B cell (primary cell): ENCODE measurements around the gene GLB1L. TPM values are rescaled to one million over a fixed set of nuclear protein-coding genes. Genes with fewer than 3 reads are reported as not detected.

ENCODE experiments used
- ATAC-seq: fragments of 200-7000 bp; cut with Tn5 transposase; one replicate; pipeline ENCODE4 v1.10.0; 2021; ENCODE audit warnings: low read depth, mild to moderate bottlenecking, moderate number of reproducible peaks, moderate library complexity
- CTCF ChIA-PET: fragments of 350-600 bp; sonication (Branson Sonifier 250); formaldehyde crosslinking; loops from one replicate; lab custom pipeline; 2021; ENCODE audit warnings: antibody characterized with exemption, inconsistent platforms; lab: Charles Lee
- POLR2A ChIA-PET: fragments of 350-600 bp; sonication (Branson Sonifier 250); formaldehyde crosslinking; loops from one replicate; lab custom pipeline; 2021; ENCODE audit warnings: antibody characterized with exemption; lab: Charles Lee
- DNase-seq: peaks from one replicate; pipeline ENCODE4 v3.0.0; 2013
- H2AFZ ChIP-seq: 2 replicates; pipeline ENCODE4 v1.6.1; 2012; ENCODE audit warnings: mild to moderate bottlenecking, low read depth, low read length; ENCODE audit not compliant: insufficient read depth, poor library complexity, severe bottlenecking
- H3K27ac ChIP-seq, 2 donors: 1 replicate in 1 of 2; 2 replicates in 1 of 2; pipeline ENCODE4 v1.5.1; 2012 to 2013; ENCODE audit warnings: low read length in 2 of 2, mild to moderate bottlenecking in 2 of 2, moderate library complexity in 1 of 2
- H3K27me3 ChIP-seq, 4 experiments: fragments of 200-600 bp in 1 of 4; sonication (generic) in 1 of 4; replicated peaks in 1 of 4; 1 replicate in 2 of 4; 2 replicates in 2 of 4; pipeline versions ENCODE4 v1.6.1 to v1.7.0; 2013 to 2016; ENCODE audit warnings: low read length in 3 of 4, mild to moderate bottlenecking in 2 of 4, mixed read lengths in 1 of 4, moderate library complexity in 1 of 4; ENCODE audit not compliant: insufficient read depth in 4 of 4, control insufficient read depth in 3 of 4; ENCODE audit errors: control extremely low read depth in 1 of 4
- H3K36me3 ChIP-seq, 2 experiments: replicated peaks in 1 of 2; 1 replicate in 1 of 2; 2 replicates in 1 of 2; pipeline versions ENCODE4 v1.6.1 to v1.7.1; 2013; ENCODE audit warnings: low read length in 1 of 2; ENCODE audit not compliant: insufficient read depth in 2 of 2, control insufficient read depth in 1 of 2; ENCODE audit errors: control extremely low read depth in 1 of 2, extremely low read depth in 1 of 2
- H3K4me1 ChIP-seq, 2 donors: fragments of 200-600 bp in 1 of 2; sonication (generic) in 1 of 2; 1 replicate in 1 of 2; 2 replicates in 1 of 2; pipeline versions ENCODE4 v1.5.1 to v1.6.1; 2013 to 2017; ENCODE audit warnings: low read length in 2 of 2; ENCODE audit not compliant: control insufficient read depth in 2 of 2, insufficient read depth in 2 of 2
- H3K4me2 ChIP-seq: replicated peaks from 2 replicates; pipeline ENCODE3; 2012; ENCODE audit warnings: mild to moderate bottlenecking, low read depth, low read length; ENCODE audit not compliant: poor library complexity, severe bottlenecking
- H3K4me3 ChIP-seq, 5 experiments: fragments of 200-600 bp in 1 of 5; sonication (generic) in 1 of 5; 1 replicate in 3 of 5; 2 replicates in 2 of 5; pipeline versions ENCODE4 v1.5.1 to v1.7.0; 2011 to 2016; ENCODE audit warnings: low read length in 4 of 5, mild to moderate bottlenecking in 4 of 5, low read depth in 2 of 5, control low read depth in 1 of 5, moderate library complexity in 1 of 5; ENCODE audit not compliant: insufficient read depth in 1 of 5; ENCODE audit errors: control extremely low read depth in 1 of 5, extremely low read depth in 1 of 5
- H3K79me2 ChIP-seq: fragments of 200-600 bp; sonication (generic); one replicate; pipeline ENCODE4 v1.6.0; 2016; ENCODE audit warnings: low read length; ENCODE audit not compliant: control insufficient read depth, insufficient read depth
- H3K9ac ChIP-seq: fragments of 200-600 bp; sonication (generic); 2 replicates; pipeline ENCODE4 v1.6.1; 2017; ENCODE audit warnings: mild to moderate bottlenecking, low read length, moderate library complexity
- H3K9me3 ChIP-seq, 3 donors: one replicate each; pipeline versions ENCODE4 v1.6.1 to v1.7.1; 2013; ENCODE audit warnings: low read length in 2 of 3; ENCODE audit not compliant: control insufficient read depth in 2 of 3, insufficient read depth in 1 of 3; ENCODE audit errors: control extremely low read depth in 1 of 3
- H4K20me1 ChIP-seq: 2 replicates; pipeline ENCODE4 v1.6.0; 2012; ENCODE audit warnings: mild to moderate bottlenecking, low read length; ENCODE audit not compliant: insufficient read depth, control insufficient read depth, poor library complexity, severe bottlenecking
- H3K27ac Mint-ChIP-seq: one replicate; pipeline ENCODE4 v1.8.0; 2021; ENCODE audit warnings: mixed read lengths
- H3K27me3 Mint-ChIP-seq: one replicate; pipeline ENCODE4 v1.8.0; 2021; ENCODE audit warnings: mixed read lengths
- H3K4me1 Mint-ChIP-seq: one replicate; pipeline ENCODE4 v1.8.0; 2021; ENCODE audit warnings: mixed read lengths
- H3K4me3 Mint-ChIP-seq: one replicate; pipeline ENCODE4 v1.8.0; 2021; ENCODE audit warnings: mixed read lengths
- H3K9me3 Mint-ChIP-seq: one replicate; pipeline ENCODE4 v1.8.0; 2022; ENCODE audit warnings: mixed read lengths; ENCODE audit not compliant: insufficient read depth
- CTCF ChIP-seq: fragments of 200-600 bp; IDR thresholded peaks from one replicate; pipeline ENCODE4 v1.8.0; 2022; ENCODE audit warnings: antibody characterized with exemption, mild to moderate bottlenecking
- EZH2 ChIP-seq: IDR thresholded peaks from 2 replicates; pipeline ENCODE4 v1.6.1; 2012; ENCODE audit warnings: borderline replicate concordance, low read depth, mild to moderate bottlenecking, moderate library complexity, low read length; ENCODE audit not compliant: insufficient read depth, poor library complexity, severe bottlenecking
- WGBS: methylation state at CpG from one replicate; pipeline ENCODE4 v1.1.5; 2013; ENCODE audit warnings: missing lambda C conversion rate; ENCODE audit not compliant: insufficient coverage; 5-methylcytosine and 5-hydroxymethylcytosine counted together
- intact Hi-C: fragments of 100-400 bp; cut with micrococcal nuclease; formaldehyde crosslinking; loops from one replicate; pipeline ENCODE4 v1.10.0; 2022
- polyA plus RNA-seq: library from polyadenylated mRNA; depleted of rRNA; stranded (reverse); fragments of >200 nt; gene quantifications from 2 replicates; pipeline ENCODE4 v1.2.3, GENCODE V29; 2012
- total RNA-seq, 2 donors: library from RNA; stranded (reverse); fragments of 120-200 nt in 1 of 2; gene quantifications; 1 replicate in 1 of 2; 2 replicates in 1 of 2; pipeline versions ENCODE4 v1.2.3 to v1.2.4, GENCODE V29; 2013 to 2022

The GLB1L gene
- total and polyA plus RNA-seq, 2 donors (not counting 1 experiment from before 2014, with no cell fraction given) = 2.4 to 4.1 TPM

GRCh38 chr2:219290381-219291171 is 45.3 kb upstream of the GLB1L start:
- Histone ChIP-seq H3K4me3 (no peak overlapping the region), H3K4me2 (no peak overlapping the region), H3K4me1 (peaks cover 10 to 13% of the 10 kb centered on the region in 2 donors), H4K20me1 (peaks cover 2% of the 10 kb centered on the region), H3K27ac (no peak overlapping the region), H3K36me3 (peaks cover 0 to 7% of the 10 kb centered on the region in 2 experiments), H3K9me3 (no peaks in the 10 kb centered on the region), H2AFZ (no peak overlapping the region), H3K27me3 (no peaks in the 10 kb centered on the region), H3K79me2 (no peaks in the 10 kb centered on the region), H3K9ac (no peak overlapping the region)
- Mint-ChIP-seq H3K9me3 (no peaks in the 10 kb centered on the region), H3K27me3 (no peaks in the 10 kb centered on the region), H3K4me1 (peaks cover 13% of the 10 kb centered on the region), H3K4me3 (no peak overlapping the region), H3K27ac (no peak overlapping the region)
- ChIA-PET POLR2A (interaction anchor here (0.9 kb wide), 1 partner anchor 11 kb away, joined by 3 read pairs; the partner anchor contains the start of gene DNAJB2), CTCF (interaction anchor here (0.7 to 6.5 kb wide), 5 partner anchors 9 to 131 kb away, joined by 3 to 239 read pairs (median 6); partner anchors contain the start of genes DNAJB2 and NHEJ1)
- intact Hi-C loops = no loop called here
- no peak for DNase-seq
- no peak for TF ChIP-seq EZH2
- no peak for TF ChIP-seq CTCF
- WGBS = 90% methylated on average over 16 of the region's 16 CpGs
- no peak for ATAC-seq
